Osteoblast (primary cell): Measurements from ENCODE around the gene SNX25. TPM values are rescaled to one million over a fixed set of nuclear protein-coding genes. Genes with fewer than 3 reads are reported as not detected.
"Not testable (repeated sequence)": the region's sequence is repeated elsewhere in the genome, so short reads cannot be mapped to it uniquely, and the experiment has no call there.

Experiments used
- DNase-seq: peaks from one replicate; pipeline ENCODE4 v3.0.0; 2011; ENCODE audit warnings: low spot score, mixed read lengths; ENCODE audit not compliant: insufficient read length; ENCODE audit errors: missing footprints
- H2AFZ ChIP-seq: 2 replicates; pipeline ENCODE4 v1.6.0; 2011; ENCODE audit warnings: mild to moderate bottlenecking, low read length
- H3K27ac ChIP-seq: 2 replicates; pipeline ENCODE4 v1.5.1; 2011; ENCODE audit warnings: mild to moderate bottlenecking, low read depth, low read length, moderate library complexity
- H3K27me3 ChIP-seq: 2 replicates; pipeline ENCODE4 v1.6.0; 2012; ENCODE audit warnings: mild to moderate bottlenecking, control low read depth, inconsistent platforms, low read length, moderate library complexity; ENCODE audit not compliant: insufficient read depth
- H3K36me3 ChIP-seq: 2 replicates; pipeline ENCODE4 v1.5.1; 2011; ENCODE audit warnings: mild to moderate bottlenecking, low read length, control low read depth, moderate library complexity; ENCODE audit not compliant: insufficient read depth
- H3K4me1 ChIP-seq: 2 replicates; pipeline ENCODE4 v1.5.1; 2011; ENCODE audit warnings: mild to moderate bottlenecking, low read length, control low read depth, moderate library complexity; ENCODE audit not compliant: insufficient read depth
- H3K4me2 ChIP-seq: 2 replicates; pipeline ENCODE4 v1.6.0; 2011; ENCODE audit warnings: mild to moderate bottlenecking, low read length; ENCODE audit not compliant: insufficient read depth
- H3K4me3 ChIP-seq: fragments of 200-600 bp; sonication (generic); 3 replicates; pipeline ENCODE4 v1.5.1; 2012; ENCODE audit warnings: mild to moderate bottlenecking, low read length, inconsistent platforms; ENCODE audit not compliant: insufficient read depth
- H3K79me2 ChIP-seq: 2 replicates; pipeline ENCODE4 v1.6.0; 2012; ENCODE audit warnings: mild to moderate bottlenecking, low read length, control low read depth, inconsistent platforms; ENCODE audit not compliant: insufficient read depth
- H3K9me3 ChIP-seq: 2 replicates; pipeline ENCODE4 v1.5.1; 2011; ENCODE audit warnings: low read depth, low read length, control low read depth
- H4K20me1 ChIP-seq: 2 replicates; pipeline ENCODE4 v1.6.0; 2012; ENCODE audit warnings: mild to moderate bottlenecking, low read length, control low read depth; ENCODE audit not compliant: insufficient read depth
- total RNA-seq: library from RNA; depleted of rRNA; stranded (reverse); fragments of >200 nt; gene quantifications from 2 replicates; pipeline ENCODE4 v1.2.3, GENCODE V29; 2012
- TF ChIP-seq, protein P1 (sequence below): IDR thresholded peaks from 2 replicates; pipeline ENCODE4 v1.5.1; 2011; ENCODE audit warnings: mild to moderate bottlenecking, low read depth, low read length, moderate library complexity; ENCODE audit errors: extremely low read depth

The SNX25 gene
- total RNA-seq, 1 donor = 98.1 TPM

DNA sequence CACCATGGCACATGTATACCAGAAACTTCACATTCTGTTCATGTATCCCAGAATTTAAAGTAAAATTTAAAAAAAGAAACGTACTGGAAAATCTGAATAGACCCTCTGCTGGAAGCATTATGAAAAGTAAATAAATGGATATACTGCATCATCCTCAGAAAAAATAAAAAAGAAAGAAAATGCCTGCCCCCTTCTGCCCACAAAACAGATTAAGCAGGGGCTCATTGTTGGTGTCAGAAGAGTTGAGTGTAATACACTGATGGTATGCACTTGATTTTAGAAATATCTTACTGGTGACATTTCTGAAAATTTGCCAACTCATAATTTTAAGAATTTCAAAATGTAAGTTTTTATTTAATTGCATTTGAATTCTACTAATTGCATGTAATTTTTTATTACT, 108.5 kb downstream of the SNX25 start:
- Histone ChIP-seq H3K4me3 (no peak overlapping the region), H3K36me3 (peaks cover 26% of the 10 kb centered on the region), H2AFZ (no peak overlapping the region), H3K79me2 (no peaks in the 10 kb centered on the region), H3K4me2 (no peak overlapping the region), H3K27me3 (no peaks in the 10 kb centered on the region), H3K9me3 (no peaks in the 10 kb centered on the region), H3K4me1 (peaks cover 14% of the 10 kb centered on the region), H3K27ac (no peak overlapping the region), H4K20me1 (no peaks in the 10 kb centered on the region)
- no peak for DNase-seq
- TF ChIP-seq, protein P1, sequence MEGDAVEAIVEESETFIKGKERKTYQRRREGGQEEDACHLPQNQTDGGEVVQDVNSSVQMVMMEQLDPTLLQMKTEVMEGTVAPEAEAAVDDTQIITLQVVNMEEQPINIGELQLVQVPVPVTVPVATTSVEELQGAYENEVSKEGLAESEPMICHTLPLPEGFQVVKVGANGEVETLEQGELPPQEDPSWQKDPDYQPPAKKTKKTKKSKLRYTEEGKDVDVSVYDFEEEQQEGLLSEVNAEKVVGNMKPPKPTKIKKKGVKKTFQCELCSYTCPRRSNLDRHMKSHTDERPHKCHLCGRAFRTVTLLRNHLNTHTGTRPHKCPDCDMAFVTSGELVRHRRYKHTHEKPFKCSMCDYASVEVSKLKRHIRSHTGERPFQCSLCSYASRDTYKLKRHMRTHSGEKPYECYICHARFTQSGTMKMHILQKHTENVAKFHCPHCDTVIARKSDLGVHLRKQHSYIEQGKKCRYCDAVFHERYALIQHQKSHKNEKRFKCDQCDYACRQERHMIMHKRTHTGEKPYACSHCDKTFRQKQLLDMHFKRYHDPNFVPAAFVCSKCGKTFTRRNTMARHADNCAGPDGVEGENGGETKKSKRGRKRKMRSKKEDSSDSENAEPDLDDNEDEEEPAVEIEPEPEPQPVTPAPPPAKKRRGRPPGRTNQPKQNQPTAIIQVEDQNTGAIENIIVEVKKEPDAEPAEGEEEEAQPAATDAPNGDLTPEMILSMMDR = no peak

DNA sequence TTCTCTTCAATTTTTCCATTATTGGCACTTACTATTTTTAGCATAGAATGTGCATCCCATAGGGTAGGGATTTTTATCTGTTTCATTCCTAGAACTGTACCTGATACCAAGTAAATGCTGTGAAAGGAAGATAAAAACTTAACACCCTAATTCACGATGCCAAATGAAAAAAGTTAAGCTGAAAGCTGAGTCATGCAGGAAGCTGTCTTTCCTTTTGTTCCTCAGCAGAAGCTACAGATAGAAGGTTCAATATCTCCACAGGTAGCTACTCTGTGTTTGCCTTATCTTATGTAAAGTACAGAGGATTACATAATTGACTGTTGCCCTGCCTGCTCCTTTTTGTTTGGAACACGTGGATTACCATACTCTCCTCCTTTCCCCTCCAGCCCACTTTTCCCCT, 109.3 kb downstream of the SNX25 start:
- Histone ChIP-seq H3K9me3 (no peaks in the 10 kb centered on the region), H3K27ac (no peak overlapping the region), H3K27me3 (no peaks in the 10 kb centered on the region), H3K79me2 (no peaks in the 10 kb centered on the region), H3K4me3 (no peak overlapping the region), H3K4me1 (peaks cover 22% of the 10 kb centered on the region), H4K20me1 (no peaks in the 10 kb centered on the region), H3K36me3 (peaks cover 18% of the 10 kb centered on the region), H2AFZ (no peak overlapping the region), H3K4me2 (no peak overlapping the region)
- TF ChIP-seq, protein P1 = no peak
- no peak for DNase-seq

DNA sequence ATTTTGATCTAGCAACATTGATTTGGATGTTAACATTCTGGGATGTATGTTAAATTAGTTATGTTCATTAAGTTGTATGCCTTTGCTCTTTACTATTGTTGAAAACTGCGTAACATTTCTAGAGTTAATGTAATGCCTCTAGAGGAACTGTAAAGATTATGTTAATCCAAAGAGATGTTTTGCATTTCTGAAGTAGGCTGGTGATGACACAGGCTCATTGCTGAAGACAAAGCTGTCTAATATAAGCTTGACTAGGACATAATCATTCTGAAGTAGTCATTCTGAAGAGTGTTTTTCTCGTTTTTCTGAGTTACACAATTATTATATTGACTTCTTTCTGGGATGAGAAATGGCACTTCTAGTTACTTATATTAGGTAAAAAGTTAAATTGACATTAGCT, 113.4 kb downstream of the SNX25 start:
- Histone ChIP-seq H3K4me3 (no peak overlapping the region), H3K36me3 (peaks cover 11% of the 10 kb centered on the region), H3K27me3 (no peaks in the 10 kb centered on the region), H3K9me3 (no peaks in the 10 kb centered on the region), H3K27ac (peak overlapping the region; percentile 57), H3K4me2 (no peak overlapping the region), H4K20me1 (no peaks in the 10 kb centered on the region), H3K4me1 (peaks cover 35% of the 10 kb centered on the region), H3K79me2 (no peaks in the 10 kb centered on the region), H2AFZ (no peak overlapping the region)
- peak; percentile 78 for DNase-seq
- TF ChIP-seq, protein P1 = no peak

DNA sequence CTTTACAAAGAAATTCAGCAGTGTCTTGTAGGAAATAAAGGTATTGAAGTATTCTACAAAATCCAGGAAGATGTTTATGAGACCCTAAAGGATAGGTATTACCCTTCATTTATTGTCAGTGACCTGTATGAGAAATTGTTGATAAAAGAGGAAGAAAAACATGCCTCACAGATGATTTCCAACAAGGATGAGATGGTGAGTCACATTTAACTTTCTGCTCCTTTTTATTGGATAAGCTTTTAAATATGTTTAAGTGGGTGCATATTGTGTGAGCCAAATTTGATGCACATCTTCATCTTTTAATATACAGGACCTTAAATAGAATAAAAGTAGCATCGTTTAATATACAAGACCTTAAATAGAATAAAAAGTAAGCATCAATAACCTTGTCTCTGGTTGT, 114.2 kb downstream of the SNX25 start:
- peaks cover 11% of the 10 kb centered on the region for H3K36me3 ChIP-seq
- no peaks in the 10 kb centered on the region for H3K27me3 ChIP-seq
- H3K27ac ChIP-seq = peak overlapping the region; percentile 57
- peaks cover 1% of the 10 kb centered on the region for H3K79me2 ChIP-seq
- peak overlapping the region; percentile 14 for H3K4me2 ChIP-seq
- no peaks in the 10 kb centered on the region for H3K9me3 ChIP-seq
- TF ChIP-seq, protein P1 = no peak
- no peak overlapping the region for H2AFZ ChIP-seq
- no peak for DNase-seq
- H3K4me3 ChIP-seq = no peak overlapping the region
- H3K4me1 ChIP-seq = peaks cover 35% of the 10 kb centered on the region
- no peaks in the 10 kb centered on the region for H4K20me1 ChIP-seq

DNA sequence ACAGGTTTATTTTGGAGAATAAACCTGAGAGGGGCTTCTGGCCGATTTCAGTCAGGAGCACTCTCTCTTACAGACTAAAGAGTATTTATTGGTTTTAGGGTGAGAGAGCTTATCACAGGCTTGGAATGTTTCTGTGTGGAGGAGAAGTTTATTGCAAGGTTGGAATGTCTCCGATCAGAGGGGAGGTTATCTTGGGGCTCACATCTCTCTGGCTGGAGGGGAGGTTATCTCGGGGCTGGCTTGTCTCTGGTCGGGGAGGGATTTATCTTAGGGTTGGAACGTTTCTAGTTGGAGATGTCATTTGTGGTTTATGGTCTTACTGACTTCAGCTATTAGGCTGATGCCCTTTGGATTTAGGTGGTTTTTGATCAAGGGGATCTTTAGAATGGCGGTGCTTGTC, 115.0 kb downstream of the SNX25 start:
- H3K4me2 ChIP-seq, H3K79me2 ChIP-seq, DNase-seq, H3K27me3 ChIP-seq, H2AFZ ChIP-seq, H4K20me1 ChIP-seq, H3K4me3 ChIP-seq, H3K9me3 ChIP-seq: not testable (repeated sequence)
- Histone ChIP-seq H3K4me1 (peaks cover 35% of the 10 kb centered on the region), H3K36me3 (peaks cover 11% of the 10 kb centered on the region), H3K27ac (peak overlapping the region; percentile 57)

DNA sequence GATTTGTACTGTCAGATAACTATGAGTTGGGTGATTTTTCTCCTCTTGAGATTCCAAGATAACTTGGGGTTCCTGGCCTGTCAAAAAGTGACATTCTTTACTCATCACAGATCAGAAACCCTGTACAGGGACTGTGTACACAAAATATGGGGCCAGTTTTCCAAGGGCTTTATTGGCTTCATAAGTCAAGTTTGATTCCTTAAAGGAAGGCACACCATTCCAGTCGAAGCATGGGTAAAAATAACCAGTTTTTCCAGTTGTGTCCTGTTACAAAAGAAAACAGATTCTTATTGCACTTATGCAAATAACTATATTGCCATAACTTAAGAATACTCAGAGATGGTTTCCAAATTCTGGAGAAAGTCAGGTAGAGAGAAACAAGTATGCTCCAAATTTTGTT, 116.3 kb downstream of the SNX25 start:
- not testable (repeated sequence) for H2AFZ ChIP-seq, H3K4me2 ChIP-seq, H3K27me3 ChIP-seq, H3K9me3 ChIP-seq, H3K79me2 ChIP-seq, H4K20me1 ChIP-seq, DNase-seq, H3K4me3 ChIP-seq, H3K36me3 ChIP-seq, H3K27ac ChIP-seq
- H3K4me1 ChIP-seq = peaks cover 35% of the 10 kb centered on the region
